ENCODE results near the gene EMSY. TPM values are rescaled to one million over a fixed set of nuclear protein-coding genes. Genes with fewer than 3 reads are reported as not detected.

Gene EMSY
- total RNA-seq, 6 experiments from 2014 or later = 6.1 to 15.2 (median 7.2) TPM

- intact Hi-C loops (cut with DNase I) = no loop called here
- H3K27ac ChIP-seq = no peak overlapping the region
- no peak for ATAC-seq
- H3K9me3 ChIP-seq = no peaks in the 10 kb centered on the region
- 78% methylated on average over 6 of the region's 6 CpGs for WGBS (ENCODE audit: insufficient coverage, low coverage, low lambda C conversion rate, missing lambda C conversion rate)
- no peak for TF ChIP-seq POLR2A (IDR thresholded peaks at IDR 0.05)
- H3K4me3 ChIP-seq = no peak overlapping the region
- H3K27me3 ChIP-seq = no peaks in the 10 kb centered on the region
- no peak for DNase-seq
- no peaks in the 10 kb centered on the region for H3K4me1 ChIP-seq
- H3K36me3 ChIP-seq = no peaks in the 10 kb centered on the region
These were observed 109.9 kb downstream of the EMSY start for GRCh38 chr11:76554767-76555166.

GRCh38 chr11:76557466-76557865 is 112.6 kb downstream of the EMSY start:
- Histone ChIP-seq H3K36me3 (no peaks in the 10 kb centered on the region), H3K4me3 (no peak overlapping the region), H3K4me1 (no peaks in the 10 kb centered on the region), H3K27ac (no peak overlapping the region), H3K27me3 (no peaks in the 10 kb centered on the region), H3K9me3 (no peaks in the 10 kb centered on the region)
- no peak for DNase-seq
- intact Hi-C loops (cut with DNase I) = no loop called here
- TF ChIP-seq CTCF (IDR thresholded peaks at IDR 0.05) = no peak
- TF ChIP-seq POLR2A (IDR thresholded peaks at IDR 0.05) = no peak
- no peak for ATAC-seq
- 85% methylated on average over 3 of the region's 3 CpGs for WGBS (ENCODE audit: insufficient coverage, low coverage, low lambda C conversion rate, missing lambda C conversion rate)

GRCh38 chr11:76558473-76558872 is 113.7 kb downstream of the EMSY start:
- Histone ChIP-seq H3K4me3 (no peak overlapping the region), H3K4me1 (no peaks in the 10 kb centered on the region), H3K36me3 (no peaks in the 10 kb centered on the region), H3K27ac (no peak overlapping the region), H3K9me3 (no peaks in the 10 kb centered on the region), H3K27me3 (no peaks in the 10 kb centered on the region)
- DNase-seq (no peak), ATAC-seq (no peak)
- TF ChIP-seq CTCF (IDR thresholded peaks at IDR 0.05) = no peak
- no peak for TF ChIP-seq POLR2A (IDR thresholded peaks at IDR 0.05)
- intact Hi-C loops (cut with DNase I) = no loop called here
- 87% methylated on average over 1 of the region's 1 CpG for WGBS (ENCODE audit: insufficient coverage, low coverage, low lambda C conversion rate, missing lambda C conversion rate)

- no peaks in the 10 kb centered on the region for H3K27me3 ChIP-seq
- intact Hi-C loops (cut with DNase I) = no loop called here
- WGBS (ENCODE audit: insufficient coverage, low coverage, low lambda C conversion rate, missing lambda C conversion rate) = 80% methylated on average over 1 of the region's 1 CpG
- DNase-seq = no peak
- no peaks in the 10 kb centered on the region for H3K9me3 ChIP-seq
- H3K4me1 ChIP-seq = no peaks in the 10 kb centered on the region
- no peaks in the 10 kb centered on the region for H3K36me3 ChIP-seq
- TF ChIP-seq CTCF (IDR thresholded peaks at IDR 0.05) (no peak), POLR2A (IDR thresholded peaks at IDR 0.05) (no peak)
- H3K4me3 ChIP-seq = no peak overlapping the region
- no peak for ATAC-seq
- no peak overlapping the region for H3K27ac ChIP-seq
These were observed 114.1 kb downstream of the EMSY start for GRCh38 chr11:76558891-76559290.

GRCh38 chr11:76559346-76559745 is 114.5 kb downstream of the EMSY start:
- 85% methylated on average over 1 of the region's 1 CpG for WGBS (ENCODE audit: insufficient coverage, low coverage, low lambda C conversion rate, missing lambda C conversion rate)

More at GRCh38 chr11:76559346-76559745, 114.5 kb downstream of the EMSY start:
- H3K4me3 ChIP-seq = no peak overlapping the region
- no peaks in the 10 kb centered on the region for H3K9me3 ChIP-seq
- H3K36me3 ChIP-seq = no peaks in the 10 kb centered on the region
- no peaks in the 10 kb centered on the region for H3K27me3 ChIP-seq
- no peaks in the 10 kb centered on the region for H3K4me1 ChIP-seq
- DNase-seq (no peak), ATAC-seq (no peak)
- intact Hi-C loops (cut with DNase I) = no loop called here
- H3K27ac ChIP-seq = no peak overlapping the region
- no peak for TF ChIP-seq CTCF (IDR thresholded peaks at IDR 0.05)
- TF ChIP-seq POLR2A (IDR thresholded peaks at IDR 0.05) = no peak

Data from right lobe of liver (tissue), 6 donors.